GM23248 (cell line): ENCODE measurements around the gene PCSK2.

Experiments
- EZH2 ChIP-seq: fragments of 200-600 bp; sonication (generic); IDR thresholded peaks from 2 replicates; pipeline ENCODE4 v1.6.1; 2018; ENCODE audit warnings: antibody characterized with exemption, mild to moderate bottlenecking; ENCODE audit not compliant: insufficient read depth, poor library complexity, severe bottlenecking
- EZH2phosphoT487 ChIP-seq: fragments of 200-600 bp; sonication (generic); IDR thresholded peaks from 2 replicates; pipeline ENCODE4 v1.6.1; 2018; ENCODE audit warnings: antibody characterized with exemption, moderate library complexity, mild to moderate bottlenecking, low read depth; ENCODE audit not compliant: insufficient read depth

DNA sequence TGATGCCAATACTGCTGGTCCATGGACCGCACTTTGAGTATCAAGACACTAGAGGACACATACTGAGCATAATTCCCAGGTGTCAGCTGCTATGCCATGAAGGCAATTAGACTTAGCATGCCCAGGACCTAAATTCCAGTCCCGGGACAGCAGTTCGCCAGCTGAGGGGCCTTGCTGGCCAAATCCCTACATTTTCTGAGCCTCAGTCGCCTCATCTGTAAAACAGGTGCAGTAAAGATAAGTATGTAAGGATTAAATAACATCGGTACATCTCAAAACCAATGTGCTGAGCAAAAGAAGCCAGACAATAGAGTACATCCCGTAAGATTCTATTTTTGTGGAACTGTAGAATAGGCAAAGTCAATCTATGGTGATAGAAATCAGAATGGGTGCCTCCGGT is 303.3 kb downstream of the PCSK2 start:
- TF ChIP-seq EZH2phosphoT487 = no peak
- TF ChIP-seq EZH2 = no peak
